Activated T-helper 1 cell treated with anti-CD3 and anti-CD28 coated beads, Interleukin-2, amount 50 U/mL, for 16 hours (primary cell): ENCODE data around the gene DCAF6.

ENCODE experiments used
- DNase-seq, 2 donors: peaks; one replicate each; pipeline ENCODE4 v3.0.0-alpha.2; 2020; ENCODE audit warnings: low read depth in 1 of 2, low spot score in 1 of 2

DCAF6 gene

GRCh38 chr1:168083456-168084325 is 147.2 kb downstream of the DCAF6 start:
- no peak for DNase-seq

GRCh38 chr1:168084396-168085231 is 148.1 kb downstream of the DCAF6 start:
- peak; percentile 26 to 40 for DNase-seq

- DNase-seq: no peak
These were observed 149.0 kb downstream of the DCAF6 start for GRCh38 chr1:168085401-168085872.

GRCh38 chr1:168086438-168086837 is 150.0 kb downstream of the DCAF6 start:
- no peak for DNase-seq

- no peak for DNase-seq
These were observed 151.2 kb downstream of the DCAF6 start for GRCh38 chr1:168087696-168088095.

- DNase-seq: no peak
These were observed 152.2 kb downstream of the DCAF6 start for GRCh38 chr1:168088511-168089325.

- no peak for DNase-seq
These were observed 153.0 kb downstream of the DCAF6 start for GRCh38 chr1:168089326-168089978.

- no peak for DNase-seq
These were observed 153.5 kb downstream of the DCAF6 start for GRCh38 chr1:168089979-168090337.

GRCh38 chr1:168090395-168090794 is 153.9 kb downstream of the DCAF6 start:
- DNase-seq: no peak

- DNase-seq: no peak
These were observed 154.6 kb downstream of the DCAF6 start for GRCh38 chr1:168091063-168091462.

GRCh38 chr1:168091720-168092550 is 155.5 kb downstream of the DCAF6 start:
- DNase-seq: no peak

GRCh38 chr1:168092566-168093355 is 156.3 kb downstream of the DCAF6 start:
- DNase-seq: no peak

- no peak for DNase-seq
These were observed 157.1 kb downstream of the DCAF6 start for GRCh38 chr1:168093616-168094015.

GRCh38 chr1:168095476-168095875 is 159.0 kb downstream of the DCAF6 start:
- no peak for DNase-seq

- DNase-seq: no peak
These were observed 160.0 kb downstream of the DCAF6 start for GRCh38 chr1:168096296-168097165.

- DNase-seq: no peak
These were observed 161.5 kb downstream of the DCAF6 start for GRCh38 chr1:168097921-168098528.

- no peak for DNase-seq
These were observed 162.2 kb downstream of the DCAF6 start for GRCh38 chr1:168098534-168099320.
